Mammary epithelial cell (primary cell): ENCODE results near the gene SYTL3.

Experiments
- EZH2 ChIP-seq: IDR thresholded peaks from 2 replicates; pipeline ENCODE4 v1.6.1; 2012; ENCODE audit warnings: low read length, inconsistent platforms, borderline replicate concordance
- TF ChIP-seq, protein P1 (sequence below), 2 donors: IDR thresholded peaks in 1 of 2; conservative IDR thresholded peaks in 1 of 2; 2 replicates each; pipeline ENCODE4 v1.5.1; 2011 to 2012; ENCODE audit warnings: inconsistent platforms in 2 of 2, low read length in 2 of 2, mild to moderate bottlenecking in 2 of 2, control low read depth in 1 of 2, low read depth in 1 of 2; ENCODE audit not compliant: insufficient read depth in 1 of 2; ENCODE audit errors: extremely low read depth in 1 of 2

DNA sequence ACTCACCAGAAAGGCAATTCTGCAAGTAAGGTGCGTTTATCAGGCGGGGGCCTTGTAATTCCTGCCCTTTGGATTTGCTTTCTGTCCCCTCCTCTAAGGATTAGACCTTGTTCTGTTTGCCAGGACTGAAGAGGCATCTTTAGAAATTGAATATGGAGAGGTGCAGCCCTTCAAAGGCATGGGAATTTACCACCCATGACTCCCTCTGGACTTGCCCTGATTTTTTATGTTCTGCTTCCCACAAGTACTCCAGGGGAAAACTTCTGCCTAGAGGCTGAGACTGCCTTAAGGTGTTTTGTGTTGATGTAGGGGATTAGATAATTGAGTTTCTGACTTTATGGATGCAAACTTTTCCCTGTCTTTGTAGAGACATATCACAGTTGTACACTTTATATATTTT, 30.2 kb downstream of the SYTL3 start:
- TF ChIP-seq, protein P1, sequence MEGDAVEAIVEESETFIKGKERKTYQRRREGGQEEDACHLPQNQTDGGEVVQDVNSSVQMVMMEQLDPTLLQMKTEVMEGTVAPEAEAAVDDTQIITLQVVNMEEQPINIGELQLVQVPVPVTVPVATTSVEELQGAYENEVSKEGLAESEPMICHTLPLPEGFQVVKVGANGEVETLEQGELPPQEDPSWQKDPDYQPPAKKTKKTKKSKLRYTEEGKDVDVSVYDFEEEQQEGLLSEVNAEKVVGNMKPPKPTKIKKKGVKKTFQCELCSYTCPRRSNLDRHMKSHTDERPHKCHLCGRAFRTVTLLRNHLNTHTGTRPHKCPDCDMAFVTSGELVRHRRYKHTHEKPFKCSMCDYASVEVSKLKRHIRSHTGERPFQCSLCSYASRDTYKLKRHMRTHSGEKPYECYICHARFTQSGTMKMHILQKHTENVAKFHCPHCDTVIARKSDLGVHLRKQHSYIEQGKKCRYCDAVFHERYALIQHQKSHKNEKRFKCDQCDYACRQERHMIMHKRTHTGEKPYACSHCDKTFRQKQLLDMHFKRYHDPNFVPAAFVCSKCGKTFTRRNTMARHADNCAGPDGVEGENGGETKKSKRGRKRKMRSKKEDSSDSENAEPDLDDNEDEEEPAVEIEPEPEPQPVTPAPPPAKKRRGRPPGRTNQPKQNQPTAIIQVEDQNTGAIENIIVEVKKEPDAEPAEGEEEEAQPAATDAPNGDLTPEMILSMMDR (conservative IDR thresholded peaks at IDR 0.05 in 1 of 2, IDR thresholded peaks at IDR 0.05 in 1 of 2; ENCODE audit: extremely low read depth in 1 of 2, insufficient read depth in 1 of 2, low read depth in 1 of 2, low read length in 2 of 2) = no peak
- no peak for TF ChIP-seq EZH2
